Measurements from ENCODE around the gene ATP7B. TPM values are rescaled to one million over a fixed set of nuclear protein-coding genes. Genes with fewer than 3 reads are reported as not detected.

The ATP7B gene
- total RNA-seq, 6 donors from 2014 or later, result 3.5 to 27.2 (median 5.9) TPM

DNA sequence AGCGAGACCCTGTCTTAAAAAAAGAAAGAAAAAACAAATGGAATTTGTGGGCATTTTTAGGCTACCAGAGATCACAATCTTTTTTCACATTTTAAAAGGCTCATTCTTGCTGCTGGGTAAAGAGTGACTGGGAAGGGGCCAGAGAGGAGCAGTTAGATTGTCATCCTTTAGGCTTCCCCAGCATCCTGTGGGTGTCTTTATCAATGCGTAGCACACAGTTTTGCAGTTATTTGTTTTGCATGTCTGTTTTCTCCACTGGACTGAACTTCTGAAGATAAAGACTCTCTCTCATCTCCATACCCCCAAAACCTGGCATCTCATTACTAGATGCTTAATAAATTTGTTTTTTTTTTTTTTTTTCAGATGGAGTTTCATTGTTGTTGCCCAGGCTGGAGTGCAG is 11.1 kb upstream of the ATP7B start:
- Histone ChIP-seq H3K4me1 (peaks cover 0 to 15% (median 2%) of the 10 kb centered on the region in 4 donors), H3K27me3 (no peaks in the 10 kb centered on the region), H3K4me3 (no peak overlapping the region), H3K27ac (no peak overlapping the region), H3K9me3 (no peaks in the 10 kb centered on the region), H3K36me3 (peaks cover 0 to 80% (median 16%) of the 10 kb centered on the region in 4 donors)
- WGBS, 2 donors, result 94 to 100% methylated on average over 2 of the region's 2 CpGs
- TF ChIP-seq, protein P1, sequence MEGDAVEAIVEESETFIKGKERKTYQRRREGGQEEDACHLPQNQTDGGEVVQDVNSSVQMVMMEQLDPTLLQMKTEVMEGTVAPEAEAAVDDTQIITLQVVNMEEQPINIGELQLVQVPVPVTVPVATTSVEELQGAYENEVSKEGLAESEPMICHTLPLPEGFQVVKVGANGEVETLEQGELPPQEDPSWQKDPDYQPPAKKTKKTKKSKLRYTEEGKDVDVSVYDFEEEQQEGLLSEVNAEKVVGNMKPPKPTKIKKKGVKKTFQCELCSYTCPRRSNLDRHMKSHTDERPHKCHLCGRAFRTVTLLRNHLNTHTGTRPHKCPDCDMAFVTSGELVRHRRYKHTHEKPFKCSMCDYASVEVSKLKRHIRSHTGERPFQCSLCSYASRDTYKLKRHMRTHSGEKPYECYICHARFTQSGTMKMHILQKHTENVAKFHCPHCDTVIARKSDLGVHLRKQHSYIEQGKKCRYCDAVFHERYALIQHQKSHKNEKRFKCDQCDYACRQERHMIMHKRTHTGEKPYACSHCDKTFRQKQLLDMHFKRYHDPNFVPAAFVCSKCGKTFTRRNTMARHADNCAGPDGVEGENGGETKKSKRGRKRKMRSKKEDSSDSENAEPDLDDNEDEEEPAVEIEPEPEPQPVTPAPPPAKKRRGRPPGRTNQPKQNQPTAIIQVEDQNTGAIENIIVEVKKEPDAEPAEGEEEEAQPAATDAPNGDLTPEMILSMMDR (IDR thresholded peaks at IDR 0.05), result no peak
- no peak for TF ChIP-seq POLR2AphosphoS5 (IDR thresholded peaks at IDR 0.05)
- TF ChIP-seq EP300 (IDR thresholded peaks at IDR 0.05), result no peak
- TF ChIP-seq POLR2A (IDR thresholded peaks at IDR 0.05), result no peak
- ATAC-seq (ENCODE audit: low FRiP score in 2 of 2) (no peak), DNase-seq (no peak)

DNA sequence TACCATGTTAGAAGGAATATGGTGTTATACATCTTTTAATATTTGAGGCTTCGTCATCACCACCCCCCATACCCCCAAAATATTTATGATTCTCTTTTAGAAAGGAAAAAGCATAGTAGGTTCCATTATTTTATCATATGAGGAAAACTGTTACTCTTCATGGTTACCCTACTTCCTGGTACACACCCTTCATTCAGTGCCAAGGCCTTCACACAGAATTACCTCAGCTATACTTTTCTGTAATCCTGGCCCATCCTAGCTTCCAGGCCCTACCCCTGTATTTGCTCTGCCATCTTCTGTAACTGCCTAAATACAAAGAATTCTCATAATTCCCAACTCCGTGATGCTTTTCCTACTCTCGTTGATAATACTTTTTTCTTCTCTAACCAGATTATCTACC is 8.9 kb upstream of the ATP7B start:
- Histone ChIP-seq H3K9me3 (no peaks in the 10 kb centered on the region), H3K4me3 (no peak overlapping the region), H3K36me3 (peaks cover 0 to 61% (median 18%) of the 10 kb centered on the region in 4 donors), H3K4me1 (peaks cover 0 to under 1% (median 0%) of the 10 kb centered on the region in 4 donors), H3K27ac (no peak overlapping the region), H3K27me3 (no peaks in the 10 kb centered on the region)
- WGBS, 2 donors, result 95 to 96% methylated on average over 3 of the region's 3 CpGs
- TF ChIP-seq POLR2A (IDR thresholded peaks at IDR 0.05) (no peak), EP300 (IDR thresholded peaks at IDR 0.05) (no peak), POLR2AphosphoS5 (IDR thresholded peaks at IDR 0.05) (no peak)
- TF ChIP-seq, protein P1 (IDR thresholded peaks at IDR 0.05), result no peak
- ATAC-seq (ENCODE audit: low FRiP score in 2 of 2) (no peak), DNase-seq (no peak)

- no peak for TF ChIP-seq POLR2AphosphoS5 (IDR thresholded peaks at IDR 0.05)
- no peak for TF ChIP-seq POLR2A (IDR thresholded peaks at IDR 0.05)
- TF ChIP-seq EP300 (IDR thresholded peaks at IDR 0.05), result no peak
- TF ChIP-seq, protein P1 (IDR thresholded peaks at IDR 0.05), result no peak
- peaks cover 0 to 29% (median 9%) of the 10 kb centered on the region in 4 donors for H3K36me3 ChIP-seq
- no peak overlapping the region for H3K4me3 ChIP-seq
- WGBS, 2 donors, result 98 to 100% methylated on average over 2 to 3 of the region's 3 CpGs
- ATAC-seq (ENCODE audit: low FRiP score in 2 of 2) (no peak), DNase-seq (no peak)
- no peak overlapping the region for H3K27ac ChIP-seq
- H3K9me3 ChIP-seq, result no peaks in the 10 kb centered on the region
- H3K4me1 ChIP-seq, result peaks cover 10 to 14% (median 12%) of the 10 kb centered on the region in 4 donors
- no peaks in the 10 kb centered on the region for H3K27me3 ChIP-seq
These were observed 5.0 kb upstream of the ATP7B start for GRCh38 chr13:52016296-52016695.

GRCh38 chr13:52012512-52012836 is 1.2 kb upstream of the ATP7B start:
- ATAC-seq (ENCODE audit: low FRiP score in 2 of 2) (no peak), DNase-seq (no peak)
- H3K36me3 ChIP-seq, result peaks cover 0 to 4% (median 1%) of the 10 kb centered on the region in 4 donors
- 0% methylated on average over 8 of the region's 8 CpGs for WGBS, 2 donors
- H3K4me1 ChIP-seq, result peaks cover 16 to 25% (median 22%) of the 10 kb centered on the region in 4 donors
- TF ChIP-seq POLR2AphosphoS5 (IDR thresholded peaks at IDR 0.05) (no peak), POLR2A (IDR thresholded peaks at IDR 0.05) (no peak), EP300 (IDR thresholded peaks at IDR 0.05) (no peak)
- TF ChIP-seq, protein P1 (IDR thresholded peaks at IDR 0.05), result no peak
- H3K27ac ChIP-seq, result peak overlapping the region; percentile 28 to 81 (median 59)
- no peaks in the 10 kb centered on the region for H3K9me3 ChIP-seq
- H3K4me3 ChIP-seq, result peak overlapping the region; percentile 45 to 85 (median 72)
- H3K27me3 ChIP-seq, result no peaks in the 10 kb centered on the region
